HG03097 (cell line): ENCODE results near the gene ZNF592.
"Not testable (repeated sequence)": the region's sequence is repeated elsewhere in the genome, so short reads cannot be mapped to it uniquely, and the experiment has no call there.

ENCODE experiments used
- ATAC-seq: cut with Tn5 transposase; IDR thresholded peaks from one replicate; pipeline ENCODE4 v1.9.1; 2021; ENCODE audit not compliant: unreplicated experiment, low FRiP score

ZNF592 gene

GRCh38 chr15:84740691-84741090 lies 7.7 kb upstream of the ZNF592 start:
- no peak for ATAC-seq

GRCh38 chr15:84741121-84741520 lies 7.3 kb upstream of the ZNF592 start:
- ATAC-seq, result no peak

- ATAC-seq, result peak; percentile 32
Measured at GRCh38 chr15:84747416-84748273, 747 bp upstream of the ZNF592 start.

DNA sequence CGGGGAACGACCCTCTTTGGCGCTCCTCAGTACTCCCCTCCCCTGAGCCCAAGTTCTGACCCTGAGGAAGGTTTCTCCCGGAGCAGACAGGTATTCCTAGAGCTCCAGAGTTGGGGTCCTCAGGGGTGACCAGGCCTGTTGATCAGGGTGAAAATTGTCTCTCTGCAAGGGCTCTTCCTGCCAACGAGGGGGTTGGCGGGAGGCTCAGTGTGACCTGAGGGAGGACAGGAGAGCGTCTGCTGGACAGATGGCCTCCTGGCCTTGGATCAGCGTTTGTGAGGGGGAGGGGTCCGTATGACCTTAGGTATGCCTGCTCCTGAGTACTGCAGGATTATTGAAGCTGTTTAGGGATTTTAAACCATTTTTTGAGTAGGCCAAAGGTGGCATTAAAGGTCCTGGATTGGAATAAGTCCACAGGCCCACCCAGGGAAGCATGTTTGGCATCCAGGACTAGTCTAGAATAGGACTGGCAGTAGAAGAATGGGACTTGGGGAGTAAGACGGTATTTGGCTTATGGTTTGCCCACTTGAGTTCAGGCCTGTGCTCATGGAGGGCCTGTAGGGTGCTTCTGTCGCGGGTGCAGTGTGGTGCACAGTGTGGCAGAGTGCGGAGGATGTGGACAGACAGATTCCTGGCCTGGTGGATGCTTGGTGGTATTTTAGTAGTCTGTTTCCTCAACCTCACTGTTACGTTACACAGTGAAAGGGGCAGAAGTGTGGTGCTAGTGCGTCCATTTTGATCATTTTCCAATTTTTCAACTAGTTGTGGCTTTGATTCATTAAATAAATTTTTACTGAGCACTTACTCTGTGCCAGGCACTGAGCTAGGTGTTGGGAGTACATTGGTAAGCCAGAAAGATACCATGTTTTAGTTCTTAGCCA lies 959 bp downstream of the ZNF592 start:
- ATAC-seq, result peak; percentile 22

DNA sequence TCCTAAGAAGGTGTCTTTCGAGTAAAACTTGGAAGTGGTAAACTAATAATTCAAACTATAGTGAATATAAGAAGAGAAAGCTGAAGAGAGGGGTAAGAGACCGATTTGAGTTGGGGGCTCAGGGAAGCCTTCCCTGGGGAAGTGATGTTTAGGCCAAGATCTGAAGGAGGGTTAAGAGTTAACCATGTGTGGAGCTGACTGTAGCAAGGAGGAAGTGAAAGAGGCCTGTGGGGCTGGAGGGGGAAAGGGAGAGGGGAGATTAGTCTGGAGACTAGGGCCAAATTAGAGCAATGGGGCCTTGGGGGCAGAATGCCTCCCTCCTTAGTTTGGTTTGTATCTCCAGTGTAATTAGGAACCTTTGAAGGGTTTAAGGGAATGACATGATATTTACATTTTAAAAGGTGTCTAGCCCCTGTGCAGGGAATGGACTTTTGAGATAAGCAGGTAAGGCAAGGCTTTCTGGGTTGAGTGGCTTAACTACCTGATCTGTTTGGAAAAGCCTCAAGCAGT lies 2.2 kb downstream of the ZNF592 start:
- ATAC-seq, result no peak

- not testable (repeated sequence) for ATAC-seq
Measured at GRCh38 chr15:84751721-84752120, 3.3 kb downstream of the ZNF592 start.

DNA sequence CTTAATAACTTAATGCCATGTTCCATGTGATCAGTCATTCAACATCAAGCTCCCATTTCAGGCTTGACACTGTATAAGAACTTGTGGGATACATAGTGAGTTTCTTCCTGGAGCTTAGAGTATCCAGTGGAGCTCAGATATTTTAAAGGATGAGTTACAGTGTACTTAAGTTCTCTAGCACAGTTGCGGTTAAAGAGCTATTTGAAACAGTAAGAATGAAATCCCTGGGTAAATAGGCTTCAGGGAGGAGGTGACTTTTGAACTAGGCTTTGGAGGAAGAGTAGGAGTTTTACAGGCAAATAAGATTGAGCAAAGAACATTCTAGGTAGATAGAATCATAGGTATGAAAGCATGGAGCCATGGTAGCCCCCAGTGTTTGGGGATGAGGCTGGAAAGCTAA lies 3.8 kb downstream of the ZNF592 start:
- no peak for ATAC-seq

GRCh38 chr15:84752700-84753099 lies 4.3 kb downstream of the ZNF592 start:
- ATAC-seq, result no peak

DNA sequence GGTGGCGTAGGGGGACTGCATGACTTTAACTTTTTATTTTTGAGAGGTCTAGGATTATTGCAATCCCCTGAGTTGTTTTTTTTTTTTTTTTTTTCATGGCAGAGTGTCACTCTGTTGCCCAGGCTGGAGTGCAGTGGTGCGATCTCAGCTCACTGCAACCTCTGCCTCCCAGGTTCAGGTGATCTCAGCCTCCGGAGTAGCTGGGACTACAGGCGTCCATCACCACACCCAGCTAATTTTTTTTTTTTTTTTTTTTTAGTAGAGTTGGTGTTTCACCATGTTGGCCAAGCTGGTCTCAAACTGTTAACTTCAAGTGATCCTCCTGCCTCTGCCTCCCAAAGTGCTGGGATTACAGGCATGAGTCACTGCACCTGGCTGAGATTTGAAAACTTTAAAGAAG lies 6.5 kb downstream of the ZNF592 start:
- not testable (repeated sequence) for ATAC-seq

GRCh38 chr15:84755736-84756527 lies 7.5 kb downstream of the ZNF592 start:
- ATAC-seq, result no peak

DNA sequence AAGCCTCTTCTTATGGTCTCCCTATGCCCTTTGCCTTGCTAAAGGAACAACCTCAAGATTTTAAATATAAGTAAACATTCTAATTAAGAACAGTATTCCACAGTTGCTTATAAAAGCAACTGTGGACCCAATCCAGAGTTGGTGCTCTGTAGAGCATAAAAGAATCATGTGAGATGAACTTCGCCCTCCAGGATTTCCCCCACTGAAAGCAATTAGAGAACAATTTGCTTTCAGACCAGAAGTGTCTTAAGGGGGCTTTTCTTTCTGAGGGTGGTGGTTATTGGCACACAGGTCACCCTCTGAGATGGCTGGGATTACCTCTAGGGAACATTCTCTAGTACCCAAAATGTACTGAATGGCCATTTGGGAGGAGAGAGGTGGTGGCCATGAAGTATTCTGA lies 10.6 kb downstream of the ZNF592 start:
- ATAC-seq, result no peak

DNA sequence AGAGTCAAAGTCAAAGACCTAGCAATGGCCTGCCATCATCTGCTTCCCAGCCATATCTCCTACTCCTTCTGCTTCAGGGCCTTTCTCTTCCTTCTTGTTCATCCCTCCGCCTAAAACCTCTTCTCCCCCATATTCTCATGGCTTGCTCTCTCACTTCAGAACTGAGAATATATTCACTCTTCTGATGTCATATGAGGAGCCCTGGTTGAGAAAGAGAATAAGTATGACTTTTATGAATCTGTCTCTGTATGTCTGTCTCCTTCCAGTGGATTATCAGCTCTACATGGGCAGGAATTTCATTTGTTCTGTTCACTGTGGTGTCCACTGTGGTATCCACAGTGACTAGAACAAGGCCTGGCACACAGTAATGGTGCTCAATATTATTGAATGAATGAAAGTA lies 11.8 kb downstream of the ZNF592 start:
- ATAC-seq, result no peak

- ATAC-seq, result peak; percentile 47
Measured at GRCh38 chr15:84761607-84762131, 13.3 kb downstream of the ZNF592 start.

DNA sequence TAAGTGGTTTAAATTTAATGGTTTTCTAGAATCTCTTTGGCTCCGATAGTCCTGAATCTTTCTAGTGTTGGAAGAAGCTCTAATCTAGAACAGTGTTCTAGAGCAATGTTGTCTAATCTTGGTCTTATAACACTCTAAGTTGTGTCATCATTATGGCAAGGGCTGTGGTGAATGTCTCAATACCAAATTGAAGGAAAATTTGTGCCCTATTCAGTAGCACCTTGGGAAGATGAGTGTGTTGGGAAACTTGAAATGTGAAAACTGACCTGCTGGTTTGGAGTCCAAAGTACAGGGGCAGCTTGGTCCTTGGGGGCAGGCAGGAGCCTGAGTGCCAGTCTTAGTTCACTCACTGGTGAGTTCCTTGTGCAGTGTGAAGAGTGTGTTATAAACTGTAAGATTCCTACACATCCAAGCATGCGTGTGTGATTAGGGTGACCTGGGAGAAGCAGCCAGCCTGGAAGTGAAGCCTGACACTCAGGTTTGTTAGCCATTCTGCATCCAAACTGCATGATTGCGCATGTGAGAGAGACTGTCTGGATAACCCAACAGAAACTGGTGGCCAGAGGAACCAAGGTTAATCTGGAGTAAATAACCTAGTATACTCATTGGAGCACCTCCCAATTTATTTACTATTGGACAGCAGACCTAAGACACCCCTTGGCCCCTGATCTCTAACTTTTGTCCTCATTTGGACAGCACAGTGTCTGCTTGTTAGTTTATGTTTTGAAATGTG lies 14.6 kb downstream of the ZNF592 start:
- ATAC-seq, result no peak

GRCh38 chr15:84764585-84764984 lies 16.2 kb downstream of the ZNF592 start:
- no peak for ATAC-seq

- ATAC-seq, result no peak
Measured at GRCh38 chr15:84764989-84765388, 16.6 kb downstream of the ZNF592 start.

DNA sequence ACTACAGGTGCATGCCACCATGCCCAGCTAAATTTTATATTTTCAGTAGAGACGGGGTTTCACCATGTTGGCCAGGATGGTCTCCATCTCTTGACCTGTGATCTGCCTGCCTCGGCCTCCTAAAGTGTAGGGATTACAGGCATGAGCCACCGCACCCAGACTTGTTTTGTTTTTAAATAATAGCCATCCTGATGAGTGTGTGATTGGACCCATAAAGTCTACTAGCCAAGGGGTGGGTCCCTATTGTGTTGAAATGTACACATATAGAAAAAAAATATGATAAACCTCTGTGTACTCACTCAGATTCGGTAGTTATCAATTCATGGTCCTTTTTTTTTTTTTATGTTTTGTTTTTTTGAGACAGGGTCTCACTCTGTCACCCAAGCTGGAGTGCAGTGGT lies 17.3 kb downstream of the ZNF592 start:
- ATAC-seq, result no peak

- ATAC-seq, result no peak
Measured at GRCh38 chr15:84766461-84767035, 18.2 kb downstream of the ZNF592 start.

DNA sequence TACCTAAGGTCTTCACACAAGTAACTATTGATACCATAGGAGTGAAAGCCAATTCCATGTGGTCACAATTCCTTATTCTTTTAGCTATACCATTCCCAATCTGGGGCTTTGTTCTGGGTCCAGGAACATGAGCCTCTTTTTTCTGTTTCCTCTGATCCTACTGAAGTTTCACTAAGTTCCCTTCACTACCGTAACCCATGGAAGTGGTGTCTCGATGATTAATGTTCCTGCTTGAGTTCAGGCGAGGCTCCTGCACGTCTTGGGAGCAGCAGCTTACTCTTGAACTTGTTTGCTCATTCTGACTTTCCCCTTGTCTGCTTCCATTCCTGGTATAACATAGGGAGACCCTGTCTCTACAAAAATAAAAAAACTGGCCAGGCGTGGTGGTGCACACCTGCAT lies 23.6 kb downstream of the ZNF592 start:
- ATAC-seq, result no peak
